Measurements from ENCODE around the gene MYADML2. TPM values are rescaled to one million over a fixed set of nuclear protein-coding genes. Genes with fewer than 3 reads are reported as not detected.

Gene MYADML2
- total and polyA plus RNA-seq, 2 experiments from 2014 or later = 0.70 to 1.7 TPM

- TF ChIP-seq, protein P1, sequence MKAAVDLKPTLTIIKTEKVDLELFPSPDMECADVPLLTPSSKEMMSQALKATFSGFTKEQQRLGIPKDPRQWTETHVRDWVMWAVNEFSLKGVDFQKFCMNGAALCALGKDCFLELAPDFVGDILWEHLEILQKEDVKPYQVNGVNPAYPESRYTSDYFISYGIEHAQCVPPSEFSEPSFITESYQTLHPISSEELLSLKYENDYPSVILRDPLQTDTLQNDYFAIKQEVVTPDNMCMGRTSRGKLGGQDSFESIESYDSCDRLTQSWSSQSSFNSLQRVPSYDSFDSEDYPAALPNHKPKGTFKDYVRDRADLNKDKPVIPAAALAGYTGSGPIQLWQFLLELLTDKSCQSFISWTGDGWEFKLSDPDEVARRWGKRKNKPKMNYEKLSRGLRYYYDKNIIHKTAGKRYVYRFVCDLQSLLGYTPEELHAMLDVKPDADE (IDR thresholded peaks at IDR 0.05) = no peak
- TF ChIP-seq ZNF114 (CRISPR knock-in tag; IDR thresholded peaks at IDR 0.05) (no peak), REST (IDR thresholded peaks at IDR 0.05; ENCODE audit: unreplicated experiment) (no peak), STAT1 (IDR thresholded peaks at IDR 0.05; ENCODE audit: unreplicated experiment) (no peak), JUNB (IDR thresholded peaks at IDR 0.05; ENCODE audit: unreplicated experiment) (no peak), EZH2 (IDR thresholded peaks at IDR 0.05; ENCODE audit: low read depth, unreplicated experiment) (no peak)
- TF ChIP-seq, protein P2, sequence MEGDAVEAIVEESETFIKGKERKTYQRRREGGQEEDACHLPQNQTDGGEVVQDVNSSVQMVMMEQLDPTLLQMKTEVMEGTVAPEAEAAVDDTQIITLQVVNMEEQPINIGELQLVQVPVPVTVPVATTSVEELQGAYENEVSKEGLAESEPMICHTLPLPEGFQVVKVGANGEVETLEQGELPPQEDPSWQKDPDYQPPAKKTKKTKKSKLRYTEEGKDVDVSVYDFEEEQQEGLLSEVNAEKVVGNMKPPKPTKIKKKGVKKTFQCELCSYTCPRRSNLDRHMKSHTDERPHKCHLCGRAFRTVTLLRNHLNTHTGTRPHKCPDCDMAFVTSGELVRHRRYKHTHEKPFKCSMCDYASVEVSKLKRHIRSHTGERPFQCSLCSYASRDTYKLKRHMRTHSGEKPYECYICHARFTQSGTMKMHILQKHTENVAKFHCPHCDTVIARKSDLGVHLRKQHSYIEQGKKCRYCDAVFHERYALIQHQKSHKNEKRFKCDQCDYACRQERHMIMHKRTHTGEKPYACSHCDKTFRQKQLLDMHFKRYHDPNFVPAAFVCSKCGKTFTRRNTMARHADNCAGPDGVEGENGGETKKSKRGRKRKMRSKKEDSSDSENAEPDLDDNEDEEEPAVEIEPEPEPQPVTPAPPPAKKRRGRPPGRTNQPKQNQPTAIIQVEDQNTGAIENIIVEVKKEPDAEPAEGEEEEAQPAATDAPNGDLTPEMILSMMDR (conservative IDR thresholded peaks at IDR 0.05; ENCODE audit: low read depth in 2 of 2) = no peak
Measured at GRCh38 chr17:81964081-81964849, 17.2 kb upstream of the MYADML2 start (continued).

GRCh38 chr17:81962499-81963441 is 15.7 kb upstream of the MYADML2 start:
- no peaks in the 10 kb centered on the region; the same call in 1 of the 3 replicates for H3K4me1 Mint-ChIP-seq
- H3K79me2 ChIP-seq (replicated peaks; ENCODE audit: insufficient read depth) = no peaks in the 10 kb centered on the region
- H3K4me2 ChIP-seq = peak overlapping the region; percentile 80; the same call in 1 of the 2 replicates
- H2AFZ ChIP-seq = peak overlapping the region; percentile 32; the same call in 1 of the 2 replicates
- DNase-seq (ENCODE audit: low spot score) (peak; percentile 39), ATAC-seq (no peak; the same call in 1 of the 3 replicates)
- peaks cover 65% of the 10 kb centered on the region for H3K27me3 Mint-ChIP-seq (ENCODE audit: insufficient read depth, low read depth, poor library complexity)
- H3K9me2 ChIP-seq (ENCODE audit: insufficient read depth) = no peaks in the 10 kb centered on the region
- no peak overlapping the region for H3K27ac Mint-ChIP-seq
- no peaks in the 10 kb centered on the region; the same call in 2 of the 3 replicates for H3K36me3 Mint-ChIP-seq (ENCODE audit: low read depth)
- peaks cover 15% of the 10 kb centered on the region for H3F3A ChIP-seq (replicated peaks; ENCODE audit: low read depth)
- no peak overlapping the region for H3K27ac ChIP-seq (ENCODE audit: low read depth)
- H3K36me3 ChIP-seq (ENCODE audit: insufficient read depth) = no peaks in the 10 kb centered on the region
- H4K20me1 ChIP-seq (replicated peaks; ENCODE audit: insufficient read depth) = 0 out of 2 replicates have a peak, but pooled peaks cover 6% of the 10 kb centered on the region
- peaks cover 94% of the 10 kb centered on the region for H3K27me3 ChIP-seq (ENCODE audit: insufficient read depth)
- peaks cover 19% of the 10 kb centered on the region for H3K4me1 ChIP-seq (ENCODE audit: insufficient read depth)
- H3K4me3 Mint-ChIP-seq = peak overlapping the region; percentile 37; the same call in 2 of the 3 replicates
- no peak overlapping the region for H3K4me3 ChIP-seq
- peaks cover 3% of the 10 kb centered on the region; the same call in 1 of the 3 replicates for H3K9me3 Mint-ChIP-seq
- TF ChIP-seq STAT1 (IDR thresholded peaks at IDR 0.05; ENCODE audit: unreplicated experiment) (no peak), JUNB (IDR thresholded peaks at IDR 0.05; ENCODE audit: unreplicated experiment) (no peak), REST (IDR thresholded peaks at IDR 0.05; ENCODE audit: unreplicated experiment) (no peak), POLR2AphosphoS5 (IDR thresholded peaks at IDR 0.05; ENCODE audit: low read depth) (no peak)
- TF ChIP-seq, protein P1 (IDR thresholded peaks at IDR 0.05) = no peak

Data from GM23338 (cell line).